Muscle of leg (tissue), 11 donors: ENCODE results near the gene TMEM234. TPM values are rescaled to one million over a fixed set of nuclear protein-coding genes. Genes with fewer than 3 reads are reported as not detected.

ENCODE experiments used
- DNase-seq: peaks from one replicate; pipeline ENCODE4 v3.0.0; 2013
- H3K27ac ChIP-seq: one replicate; pipeline ENCODE4 v1.5.1; 2013; ENCODE audit warnings: mild to moderate bottlenecking, low read length, control low read depth
- H3K27me3 ChIP-seq: one replicate; pipeline ENCODE4 v1.6.1; 2013; ENCODE audit warnings: low read length; ENCODE audit not compliant: control insufficient read depth, insufficient read depth
- H3K36me3 ChIP-seq: one replicate; pipeline ENCODE4 v1.6.1; 2013; ENCODE audit warnings: low read length; ENCODE audit not compliant: control insufficient read depth, insufficient read depth
- H3K4me1 ChIP-seq: one replicate; pipeline ENCODE4 v1.6.1; 2013; ENCODE audit warnings: low read length; ENCODE audit not compliant: control insufficient read depth, insufficient read depth
- H3K4me3 ChIP-seq: one replicate; pipeline ENCODE4 v1.5.1; 2013; ENCODE audit warnings: low read length, control low read depth
- H3K9me3 ChIP-seq: replicated peaks from 2 replicates; pipeline ENCODE4 v1.6.1; 2013; ENCODE audit warnings: low read depth, low read length; ENCODE audit not compliant: control insufficient read depth
- WGBS: methylation state at CpG from one replicate; pipeline ENCODE4 v1.1.5; 2013; ENCODE audit warnings: missing lambda C conversion rate; ENCODE audit not compliant: insufficient coverage; 5-methylcytosine and 5-hydroxymethylcytosine counted together
- polyA plus RNA-seq, 8 donors: library from polyadenylated mRNA; unstranded; fragments of 120-200 nt; gene quantifications; one replicate each; pipeline versions ENCODE4 v1.2.1 to v1.2.3, GENCODE V29; 2013; ENCODE audit warnings: inconsistent platforms in 1 of 8, low replicate concordance in 1 of 8; ENCODE audit not compliant: insufficient read length in 8 of 8, insufficient read depth in 1 of 8
- total RNA-seq: library from RNA; stranded (reverse); fragments of 120-200 nt; gene quantifications from one replicate; pipeline ENCODE4 v1.2.4, GENCODE V29; 2013

TMEM234 gene
- total and polyA plus RNA-seq, 9 donors: 7.8 to 11.9 (median 10.1) TPM

DNA sequence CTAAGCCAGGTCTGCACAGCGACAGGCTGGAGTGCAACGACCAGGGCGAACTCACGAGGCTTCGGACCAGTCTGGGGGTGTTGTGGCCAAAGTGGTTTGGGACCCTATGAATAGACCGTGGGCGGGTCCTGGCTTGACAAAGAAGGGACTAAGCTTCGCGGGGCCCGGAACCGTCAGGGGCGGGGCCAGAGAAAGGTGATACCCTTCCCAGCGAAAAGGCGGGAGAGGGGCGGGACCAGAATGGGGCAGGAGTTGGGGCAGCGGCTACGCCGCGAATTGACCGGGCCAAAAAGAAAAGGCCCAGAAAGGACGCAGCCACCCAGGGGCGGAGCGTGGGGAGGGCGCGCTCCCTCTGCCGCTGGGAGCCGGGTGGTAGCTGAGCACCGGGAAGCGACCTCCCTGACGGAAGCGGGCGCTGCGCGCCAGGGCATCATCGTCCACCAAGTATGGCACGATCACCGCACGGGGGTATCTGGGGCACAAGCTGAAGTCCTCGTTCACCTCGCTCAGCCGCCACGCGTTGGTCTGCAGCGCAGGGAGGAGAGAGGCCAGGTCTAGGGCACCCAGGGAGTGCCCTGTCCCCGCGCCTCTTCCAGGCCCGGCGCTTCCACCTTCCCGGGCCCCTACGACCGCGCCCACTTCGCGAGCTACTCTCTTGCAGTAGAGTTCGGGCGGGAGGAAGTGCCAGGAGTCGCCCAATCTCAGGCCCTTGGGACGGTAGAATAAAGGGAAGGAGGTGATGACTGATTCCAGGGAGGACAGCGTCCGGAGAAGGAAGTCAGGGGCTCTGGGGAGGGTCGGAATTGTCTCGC is 18.2 kb upstream of the TMEM234 start:
- no peaks in the 10 kb centered on the region for H3K9me3 ChIP-seq
- WGBS: 1% methylated on average over 58 of the region's 62 CpGs
- peak; percentile 77 for DNase-seq

DNA sequence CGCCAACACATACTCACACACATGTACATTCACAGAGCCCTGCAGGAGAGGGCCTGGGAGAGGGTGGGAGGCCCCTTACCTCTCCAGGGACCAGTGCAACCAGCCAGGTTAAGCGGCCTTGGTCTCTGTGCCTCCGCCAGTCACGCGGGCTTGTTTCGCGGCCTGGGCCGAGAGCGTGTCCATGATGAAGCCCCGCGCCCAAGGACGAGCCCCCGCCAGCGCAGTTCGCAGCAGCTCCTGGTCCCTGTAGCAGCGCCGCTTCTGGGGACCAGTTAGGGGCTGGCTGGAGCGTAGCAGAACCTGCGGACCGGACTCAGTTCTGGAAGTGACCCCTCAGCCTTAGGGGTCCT is 17.6 kb upstream of the TMEM234 start:
- H3K27ac ChIP-seq: peak overlapping the region; percentile 91
- no peaks in the 10 kb centered on the region for H3K27me3 ChIP-seq
- peaks cover 36% of the 10 kb centered on the region for H3K4me1 ChIP-seq
- WGBS: 15% methylated on average over 19 of the region's 20 CpGs
- peaks cover 11% of the 10 kb centered on the region for H3K36me3 ChIP-seq
- H3K4me3 ChIP-seq: peak overlapping the region; percentile 78
- no peaks in the 10 kb centered on the region for H3K9me3 ChIP-seq
- DNase-seq: no peak

More for the DNA sequence above, 18.2 kb upstream of the TMEM234 start:
- Histone ChIP-seq H3K4me3 (peak overlapping the region; percentile 78), H3K27ac (peak overlapping the region; percentile 91), H3K36me3 (peaks cover 8% of the 10 kb centered on the region), H3K4me1 (peaks cover 36% of the 10 kb centered on the region), H3K27me3 (no peaks in the 10 kb centered on the region)

DNA sequence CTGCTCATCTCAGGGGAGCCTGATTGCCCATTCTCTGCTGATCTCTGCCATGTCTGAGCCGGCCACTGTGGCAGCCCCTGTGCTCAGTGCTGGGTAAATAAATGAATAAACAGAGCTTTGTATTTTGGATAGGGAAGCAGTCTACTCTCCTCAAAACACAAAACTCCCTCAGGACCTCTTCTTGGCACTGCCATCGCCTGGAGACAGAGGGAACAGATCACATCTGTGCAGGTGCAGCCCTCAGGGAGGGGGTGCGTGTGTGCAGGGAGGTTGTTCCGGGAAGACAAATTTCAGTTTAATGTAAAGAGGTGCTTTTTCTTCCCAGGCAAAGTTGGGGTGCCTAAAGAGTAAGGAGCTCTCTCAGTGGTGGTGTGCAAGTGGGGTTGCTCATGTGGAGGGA is 17.2 kb upstream of the TMEM234 start:
- no peak for DNase-seq
- WGBS: 39% methylated on average over 2 of the region's 4 CpGs
- no peaks in the 10 kb centered on the region for H3K9me3 ChIP-seq
- H3K27me3 ChIP-seq: no peaks in the 10 kb centered on the region
- peaks cover 36% of the 10 kb centered on the region for H3K4me1 ChIP-seq
- no peak overlapping the region for H3K4me3 ChIP-seq
- peak overlapping the region; percentile 91 for H3K27ac ChIP-seq
- peaks cover 14% of the 10 kb centered on the region for H3K36me3 ChIP-seq

DNA sequence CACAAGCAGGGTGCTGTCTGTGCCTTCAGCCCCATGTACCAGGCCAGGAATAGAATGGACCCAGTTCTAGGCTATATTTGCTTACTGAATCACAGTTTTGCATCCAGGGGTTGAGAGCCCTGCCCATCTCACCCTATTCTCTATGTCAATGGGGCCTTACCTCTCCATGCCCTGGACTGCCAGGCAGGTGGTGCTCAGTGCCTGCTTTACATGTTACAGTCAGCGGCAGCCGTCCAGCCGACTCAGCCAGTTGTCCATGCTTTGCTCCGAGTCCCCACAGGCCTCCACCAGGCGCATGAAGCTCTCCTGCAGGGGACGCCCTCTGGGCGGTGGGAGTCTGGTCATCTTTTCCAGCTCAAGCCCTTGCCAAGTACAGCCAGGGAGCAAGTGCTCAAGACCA is 12.6 kb upstream of the TMEM234 start:
- Histone ChIP-seq H3K36me3 (peaks cover 42% of the 10 kb centered on the region), H3K9me3 (no peaks in the 10 kb centered on the region), H3K27me3 (no peaks in the 10 kb centered on the region), H3K27ac (no peak overlapping the region), H3K4me1 (peaks cover 8% of the 10 kb centered on the region), H3K4me3 (no peak overlapping the region)
- DNase-seq: no peak
- 73% methylated on average over 7 of the region's 7 CpGs for WGBS

DNA sequence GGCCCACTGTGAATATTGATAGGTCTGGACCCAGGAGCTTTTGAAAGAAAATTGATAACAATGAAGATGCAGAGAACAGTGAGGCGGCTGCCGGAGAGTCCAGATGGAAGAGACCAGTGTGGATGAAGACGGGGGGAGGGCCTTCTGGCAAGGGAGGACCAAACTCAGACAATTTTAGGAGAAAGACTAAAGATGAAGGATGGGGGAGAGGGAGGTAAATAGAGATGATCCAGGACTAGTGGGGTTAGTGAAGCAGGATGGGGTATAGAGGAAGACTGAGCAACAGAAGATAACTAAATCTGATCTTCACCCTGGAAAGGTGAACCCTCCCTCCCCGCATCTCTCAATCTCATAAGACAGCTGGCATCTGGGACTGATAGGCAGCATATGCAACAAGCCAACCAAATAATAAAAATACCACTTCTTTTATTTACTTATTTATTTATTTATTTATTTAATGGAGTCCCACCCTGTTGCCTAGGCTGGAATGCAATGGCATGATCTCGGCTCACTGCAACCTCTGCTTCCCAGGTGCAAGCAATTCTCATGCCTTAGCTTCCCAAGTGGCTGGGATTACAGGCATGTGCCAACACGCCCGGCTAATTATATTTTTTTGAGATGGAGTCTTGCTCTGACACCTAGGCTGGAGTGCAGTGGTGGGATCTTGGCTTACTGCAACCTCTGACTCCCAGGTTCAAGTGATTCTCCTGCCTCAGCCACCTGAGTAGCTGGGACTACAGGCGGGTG is 10.6 kb upstream of the TMEM234 start:
- peaks cover 53% of the 10 kb centered on the region for H3K36me3 ChIP-seq
- no peak for DNase-seq
- no peaks in the 10 kb centered on the region for H3K9me3 ChIP-seq
- WGBS: 77% methylated on average over 4 of the region's 8 CpGs
- no peaks in the 10 kb centered on the region for H3K27me3 ChIP-seq
- no peak overlapping the region for H3K4me3 ChIP-seq
- no peak overlapping the region for H3K27ac ChIP-seq
- H3K4me1 ChIP-seq: no peaks in the 10 kb centered on the region

DNA sequence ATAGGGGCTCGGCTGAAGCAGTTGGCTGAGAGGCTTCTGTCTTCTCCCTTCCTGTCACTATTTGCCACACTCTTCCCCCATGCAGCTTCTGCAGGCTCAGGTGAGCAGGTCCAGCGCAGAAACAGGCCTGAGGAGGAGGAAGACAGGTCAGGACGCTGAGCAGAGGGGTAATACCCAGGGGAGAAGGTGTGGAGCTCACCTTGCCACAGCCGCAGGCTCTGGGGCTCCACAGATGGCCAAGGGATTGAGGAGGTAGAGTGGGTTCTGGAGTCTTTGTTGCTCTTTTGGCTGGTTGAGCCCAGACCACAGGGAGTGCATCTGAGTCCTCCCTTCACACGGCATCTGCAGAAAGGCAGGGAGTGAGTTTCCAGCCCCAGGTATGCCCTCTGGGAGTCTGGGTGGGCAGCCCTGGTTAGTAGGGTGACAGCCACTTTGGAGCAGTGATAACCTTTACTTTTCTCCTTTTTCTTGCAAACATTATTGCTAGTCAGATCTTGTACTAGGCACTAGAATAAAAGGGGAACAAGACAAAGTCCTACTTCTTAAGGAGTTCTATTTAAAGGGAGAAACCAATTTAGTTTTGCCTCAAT is 9.8 kb upstream of the TMEM234 start:
- Histone ChIP-seq H3K27me3 (no peaks in the 10 kb centered on the region), H3K4me3 (no peak overlapping the region), H3K4me1 (no peaks in the 10 kb centered on the region), H3K27ac (no peak overlapping the region), H3K9me3 (no peaks in the 10 kb centered on the region), H3K36me3 (peaks cover 57% of the 10 kb centered on the region)
- 77% methylated on average over 2 of the region's 5 CpGs for WGBS
- no peak for DNase-seq

DNA sequence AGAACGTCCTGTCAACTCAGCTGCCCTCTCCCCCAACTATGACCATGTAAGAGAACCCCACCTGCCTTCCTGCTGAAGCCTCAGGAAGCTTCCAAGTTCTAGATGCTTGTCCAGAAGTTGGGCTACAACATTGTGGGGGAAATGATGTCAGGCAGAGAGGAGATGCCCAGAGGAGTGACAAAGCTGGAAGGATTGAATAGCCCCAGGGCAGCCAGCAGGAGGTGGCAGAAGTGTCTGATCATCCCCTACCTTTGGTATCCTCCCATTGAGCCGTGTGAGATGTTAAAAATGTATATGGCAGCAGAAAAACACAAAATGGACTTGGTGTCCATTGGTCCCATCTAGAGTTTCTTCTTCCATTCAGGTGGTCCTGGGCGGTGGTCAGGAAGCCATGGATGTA is 6.6 kb upstream of the TMEM234 start:
- no peaks in the 10 kb centered on the region for H3K27me3 ChIP-seq
- peaks cover 70% of the 10 kb centered on the region for H3K36me3 ChIP-seq
- H3K4me3 ChIP-seq: no peak overlapping the region
- H3K27ac ChIP-seq: no peak overlapping the region
- H3K4me1 ChIP-seq: peaks cover under 1% of the 10 kb centered on the region
- no peaks in the 10 kb centered on the region for H3K9me3 ChIP-seq
- WGBS: no CpG with 5 or more reads among the region's 3 CpGs
- DNase-seq: no peak

DNA sequence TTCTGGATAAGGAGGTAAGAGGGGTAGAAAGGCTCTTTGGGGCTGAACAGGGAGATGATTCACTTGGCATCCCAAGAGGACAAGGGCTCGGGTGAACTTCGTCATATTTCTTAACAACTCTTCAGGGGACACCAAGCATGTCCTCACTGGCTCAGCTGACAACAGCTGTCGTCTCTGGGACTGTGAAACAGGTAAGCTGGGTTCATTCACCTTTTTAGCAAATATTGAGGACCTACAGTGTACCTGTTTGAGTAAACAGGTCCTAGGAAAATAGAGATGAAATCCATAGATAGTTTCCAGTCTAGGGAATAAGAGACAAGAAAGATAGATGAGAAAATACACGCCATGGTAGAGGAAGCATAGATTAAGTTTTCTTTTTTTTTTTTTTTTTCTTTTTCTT is 2.1 kb upstream of the TMEM234 start:
- Histone ChIP-seq H3K4me3 (no peak overlapping the region), H3K27me3 (no peaks in the 10 kb centered on the region), H3K27ac (no peak overlapping the region)

DNA sequence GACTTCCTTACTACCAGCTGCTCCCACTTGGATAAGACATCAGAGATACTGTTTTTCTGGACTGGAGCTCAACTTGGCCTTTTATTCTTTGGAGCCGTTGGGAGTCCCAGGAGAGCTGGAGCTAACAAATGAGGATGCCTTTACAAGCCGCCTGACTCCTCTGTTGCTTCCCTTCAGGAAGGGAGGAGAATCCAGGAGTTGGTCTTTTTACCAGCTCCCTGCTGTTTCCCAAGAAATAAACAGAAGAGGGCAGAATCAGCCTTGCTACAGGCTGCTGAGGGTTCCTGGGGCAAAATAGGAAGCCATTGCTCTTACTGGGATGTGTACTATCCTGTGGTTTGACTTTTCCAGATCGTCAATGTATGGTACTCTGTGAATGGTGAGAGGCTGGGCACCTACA is 1.5 kb upstream of the TMEM234 start:
- H3K4me3 ChIP-seq: no peak overlapping the region
- WGBS: 62% methylated on average over 3 of the region's 3 CpGs

More for the DNA sequence above, 2.1 kb upstream of the TMEM234 start:
- Histone ChIP-seq H3K9me3 (no peaks in the 10 kb centered on the region), H3K4me1 (peaks cover 23% of the 10 kb centered on the region), H3K36me3 (peaks cover 60% of the 10 kb centered on the region)
- 100% methylated on average over 2 of the region's 4 CpGs for WGBS
- DNase-seq: no peak

DNA sequence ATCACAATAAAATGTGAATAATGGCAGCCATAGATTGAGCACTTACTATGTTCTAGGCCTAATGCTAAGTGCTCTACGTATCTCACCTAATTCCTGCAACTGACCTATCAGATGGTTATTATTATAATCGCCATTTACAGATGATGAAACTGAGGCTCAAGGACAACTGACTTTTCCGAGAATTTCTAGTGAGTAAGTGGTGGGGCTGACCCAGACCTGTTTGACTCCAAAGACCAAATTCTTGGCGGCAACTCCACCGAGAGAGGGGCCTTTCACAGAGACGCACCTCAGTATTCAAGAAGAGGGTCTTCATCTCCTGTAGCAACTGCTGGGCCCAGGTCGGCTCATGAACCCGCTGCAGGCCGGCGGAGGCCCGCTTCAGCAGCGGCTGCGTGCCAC is 573 bp downstream of the TMEM234 start:
- peaks cover 54% of the 10 kb centered on the region for H3K36me3 ChIP-seq
- DNase-seq: no peak

More for the DNA sequence above, 1.5 kb upstream of the TMEM234 start:
- no peaks in the 10 kb centered on the region for H3K9me3 ChIP-seq
- DNase-seq: no peak
- peaks cover 59% of the 10 kb centered on the region for H3K36me3 ChIP-seq
- peaks cover 23% of the 10 kb centered on the region for H3K4me1 ChIP-seq
- H3K27ac ChIP-seq: no peak overlapping the region
- no peaks in the 10 kb centered on the region for H3K27me3 ChIP-seq

More for the DNA sequence above, 573 bp downstream of the TMEM234 start:
- 8% methylated on average over 12 of the region's 13 CpGs for WGBS
- no peaks in the 10 kb centered on the region for H3K9me3 ChIP-seq
- H3K4me3 ChIP-seq: peak overlapping the region; percentile 73
- no peaks in the 10 kb centered on the region for H3K27me3 ChIP-seq
- peaks cover 23% of the 10 kb centered on the region for H3K4me1 ChIP-seq
- H3K27ac ChIP-seq: peak overlapping the region; percentile 82
